Breast epithelium (tissue), 3 donors: ENCODE measurements around the gene GPR34.

Experiments used
- POLR2AphosphoS5 ChIP-seq, 3 donors: sonication (generic); formaldehyde crosslinking; IDR thresholded peaks; one replicate each; pipeline ENCODE4 v1.6.1; 2017; ENCODE audit warnings: antibody characterized with exemption in 3 of 3
- TF ChIP-seq, protein P1 (sequence below), 3 donors: fragments of 450-650 bp; IDR thresholded peaks; one replicate each; pipeline ENCODE4 v1.5.1; 2016 to 2017; ENCODE audit warnings: antibody characterized with exemption in 3 of 3, mild to moderate bottlenecking in 3 of 3, moderate library complexity in 3 of 3

DNA sequence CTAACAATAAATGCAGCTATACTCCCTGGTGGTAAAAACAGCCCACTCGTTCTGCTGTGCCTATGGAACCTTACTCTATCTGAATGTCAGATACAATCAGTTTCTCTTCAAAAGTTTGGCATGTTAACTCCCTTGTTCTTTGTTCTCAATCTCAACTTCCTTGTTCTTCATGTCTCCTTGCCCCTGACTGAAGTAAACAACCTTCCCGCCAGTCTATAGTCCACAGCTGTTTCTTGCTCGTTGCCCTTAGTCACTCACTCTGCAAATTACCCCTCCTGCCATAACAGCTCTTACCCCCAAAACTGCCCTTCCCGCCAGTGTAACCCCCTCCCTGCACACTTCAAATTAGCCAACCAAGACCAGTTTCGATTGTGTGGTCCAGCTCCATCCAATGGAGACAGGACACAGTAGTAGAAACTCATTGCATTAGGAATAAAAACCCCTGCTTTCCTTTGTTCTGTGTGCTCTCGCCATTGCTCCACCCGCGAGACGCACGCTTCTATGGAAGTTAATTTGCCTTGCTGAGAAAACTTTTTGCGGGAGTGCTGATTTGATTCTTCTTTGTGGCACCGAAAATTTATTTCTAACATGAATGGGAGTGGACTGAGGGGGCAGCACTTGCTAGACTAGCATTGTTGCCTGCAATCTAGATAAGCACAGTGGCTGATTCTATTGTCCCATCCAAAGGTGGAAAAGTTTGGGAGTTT, 28.1 kb downstream of the GPR34 start:
- TF ChIP-seq, protein P1, sequence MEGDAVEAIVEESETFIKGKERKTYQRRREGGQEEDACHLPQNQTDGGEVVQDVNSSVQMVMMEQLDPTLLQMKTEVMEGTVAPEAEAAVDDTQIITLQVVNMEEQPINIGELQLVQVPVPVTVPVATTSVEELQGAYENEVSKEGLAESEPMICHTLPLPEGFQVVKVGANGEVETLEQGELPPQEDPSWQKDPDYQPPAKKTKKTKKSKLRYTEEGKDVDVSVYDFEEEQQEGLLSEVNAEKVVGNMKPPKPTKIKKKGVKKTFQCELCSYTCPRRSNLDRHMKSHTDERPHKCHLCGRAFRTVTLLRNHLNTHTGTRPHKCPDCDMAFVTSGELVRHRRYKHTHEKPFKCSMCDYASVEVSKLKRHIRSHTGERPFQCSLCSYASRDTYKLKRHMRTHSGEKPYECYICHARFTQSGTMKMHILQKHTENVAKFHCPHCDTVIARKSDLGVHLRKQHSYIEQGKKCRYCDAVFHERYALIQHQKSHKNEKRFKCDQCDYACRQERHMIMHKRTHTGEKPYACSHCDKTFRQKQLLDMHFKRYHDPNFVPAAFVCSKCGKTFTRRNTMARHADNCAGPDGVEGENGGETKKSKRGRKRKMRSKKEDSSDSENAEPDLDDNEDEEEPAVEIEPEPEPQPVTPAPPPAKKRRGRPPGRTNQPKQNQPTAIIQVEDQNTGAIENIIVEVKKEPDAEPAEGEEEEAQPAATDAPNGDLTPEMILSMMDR (IDR thresholded peaks at IDR 0.05) = no peak
- no peak for TF ChIP-seq POLR2AphosphoS5 (IDR thresholded peaks at IDR 0.05)
